Adipocyte (in vitro differentiated cells): ENCODE data around the gene ATL1.
"Not testable (repeated sequence)": the region's sequence is repeated elsewhere in the genome, so short reads cannot be mapped to it uniquely, and the experiment has no call there.

Source experiments
- DNase-seq: peaks from one replicate; pipeline ENCODE4 v3.0.0-alpha.2; 2015; ENCODE audit warnings: low read depth
- H3K27me3 ChIP-seq: replicated peaks from 2 replicates; pipeline ENCODE4 v1.7.0; 2013; ENCODE audit warnings: mild to moderate bottlenecking, low read length, moderate library complexity; ENCODE audit not compliant: control insufficient read depth, insufficient read depth
- H3K36me3 ChIP-seq: 2 replicates; pipeline ENCODE4 v1.7.0; 2013; ENCODE audit warnings: low read length, mild to moderate bottlenecking, moderate library complexity; ENCODE audit not compliant: control insufficient read depth, insufficient read depth, severe bottlenecking
- H3K4me1 ChIP-seq: 2 replicates; pipeline ENCODE4 v1.7.0; 2013; ENCODE audit warnings: mild to moderate bottlenecking, low read length, moderate library complexity; ENCODE audit not compliant: control insufficient read depth, insufficient read depth
- H3K4me3 ChIP-seq: 2 replicates; pipeline ENCODE4 v1.7.0; 2013; ENCODE audit warnings: mild to moderate bottlenecking, low read length, moderate library complexity
- H3K9ac ChIP-seq: 2 replicates; pipeline ENCODE4 v1.7.0; 2013; ENCODE audit warnings: mild to moderate bottlenecking, low read length, moderate library complexity
- H3K9me3 ChIP-seq: 2 replicates; pipeline ENCODE4 v1.7.0; 2013; ENCODE audit warnings: mild to moderate bottlenecking, low read length, moderate library complexity; ENCODE audit not compliant: control insufficient read depth

Gene ATL1

GRCh38 chr14:50659327-50659974 lies 99.5 kb downstream of the ATL1 start:
- no peak for DNase-seq
- no peak overlapping the region for H3K9ac ChIP-seq

GRCh38 chr14:50664579-50664978 lies 104.6 kb downstream of the ATL1 start:
- H3K27me3 ChIP-seq, DNase-seq, H3K4me3 ChIP-seq, H3K9me3 ChIP-seq, H3K9ac ChIP-seq: not testable (repeated sequence)
- peaks cover 25% of the 10 kb centered on the region for H3K36me3 ChIP-seq
- peaks cover 12% of the 10 kb centered on the region for H3K4me1 ChIP-seq

More at GRCh38 chr14:50659327-50659974, 99.5 kb downstream of the ATL1 start:
- no peak overlapping the region for H3K4me3 ChIP-seq
- peaks cover 21% of the 10 kb centered on the region for H3K36me3 ChIP-seq
- no peaks in the 10 kb centered on the region for H3K27me3 ChIP-seq
- no peaks in the 10 kb centered on the region for H3K9me3 ChIP-seq
- peaks cover 36% of the 10 kb centered on the region for H3K4me1 ChIP-seq

GRCh38 chr14:50665300-50665699 lies 105.4 kb downstream of the ATL1 start:
- H3K9me3 ChIP-seq, DNase-seq, H3K9ac ChIP-seq, H3K27me3 ChIP-seq: not testable (repeated sequence)
- H3K36me3 ChIP-seq = peaks cover 24% of the 10 kb centered on the region
- peaks cover 12% of the 10 kb centered on the region for H3K4me1 ChIP-seq
- H3K4me3 ChIP-seq = peak overlapping the region; percentile 97

GRCh38 chr14:50666772-50667683 lies 107.1 kb downstream of the ATL1 start:
- peak; percentile 83 for DNase-seq
- Histone ChIP-seq H3K4me1 (peaks cover 12% of the 10 kb centered on the region), H3K9ac (peak overlapping the region; percentile 92), H3K36me3 (peaks cover 9% of the 10 kb centered on the region), H3K4me3 (peak overlapping the region; percentile 97), H3K9me3 (no peaks in the 10 kb centered on the region), H3K27me3 (no peaks in the 10 kb centered on the region)

GRCh38 chr14:50667684-50667995 lies 107.7 kb downstream of the ATL1 start:
- H3K9ac ChIP-seq = peak overlapping the region; percentile 92
- DNase-seq = no peak
- peak overlapping the region; percentile 97 for H3K4me3 ChIP-seq
- no peaks in the 10 kb centered on the region for H3K27me3 ChIP-seq
- H3K9me3 ChIP-seq = no peaks in the 10 kb centered on the region
- H3K36me3 ChIP-seq = peaks cover 9% of the 10 kb centered on the region
- H3K4me1 ChIP-seq = peaks cover 12% of the 10 kb centered on the region

- H3K9me3 ChIP-seq = no peaks in the 10 kb centered on the region
- H3K9ac ChIP-seq = peak within 1 kb of the TSS; percentile 92
- H3K27me3 ChIP-seq = no peaks in the 10 kb centered on the region
- peak; percentile 94 for DNase-seq
- H3K36me3 ChIP-seq = peaks cover 9% of the 10 kb centered on the region
- H3K4me3 ChIP-seq = peak within 1 kb of the TSS; percentile 97
- peaks cover 12% of the 10 kb centered on the region for H3K4me1 ChIP-seq
Measured at GRCh38 chr14:50667996-50668825, 108.3 kb downstream of the ATL1 start, which contains the start of gene SAV1. SAV1 (minus strand) TSS chr14:50668306; CDS start chr14:50667967, 339 bp downstream.

GRCh38 chr14:50668826-50669143 lies 108.8 kb downstream of the ATL1 start:
- H3K9me3 ChIP-seq = no peaks in the 10 kb centered on the region
- DNase-seq = no peak
- no peaks in the 10 kb centered on the region for H3K27me3 ChIP-seq
- peak overlapping the region; percentile 97 for H3K4me3 ChIP-seq
- H3K4me1 ChIP-seq = peaks cover 12% of the 10 kb centered on the region
- peaks cover 8% of the 10 kb centered on the region for H3K36me3 ChIP-seq
- H3K9ac ChIP-seq = peak overlapping the region; percentile 92

GRCh38 chr14:50669441-50669986 lies 109.6 kb downstream of the ATL1 start:
- no peak for DNase-seq
- Histone ChIP-seq H3K9me3 (no peaks in the 10 kb centered on the region), H3K36me3 (peaks cover 3% of the 10 kb centered on the region), H3K9ac (no peak overlapping the region), H3K4me1 (peaks cover 12% of the 10 kb centered on the region), H3K4me3 (no peak overlapping the region), H3K27me3 (no peaks in the 10 kb centered on the region)

- Histone ChIP-seq H3K27me3 (no peaks in the 10 kb centered on the region), H3K4me1 (peaks cover 9% of the 10 kb centered on the region), H3K9me3 (no peaks in the 10 kb centered on the region), H3K9ac (no peak overlapping the region), H3K4me3 (no peak overlapping the region), H3K36me3 (no peaks in the 10 kb centered on the region)
- no peak for DNase-seq
Measured at GRCh38 chr14:50670196-50670865, 110.4 kb downstream of the ATL1 start.

GRCh38 chr14:50670866-50671256 lies 110.9 kb downstream of the ATL1 start:
- no peaks in the 10 kb centered on the region for H3K36me3 ChIP-seq
- H3K27me3 ChIP-seq = no peaks in the 10 kb centered on the region
- H3K4me3 ChIP-seq = no peak overlapping the region
- H3K9me3 ChIP-seq = no peaks in the 10 kb centered on the region
- DNase-seq = no peak
- no peak overlapping the region for H3K9ac ChIP-seq
- peaks cover 4% of the 10 kb centered on the region for H3K4me1 ChIP-seq
